ENCODE results near the gene NFATC2IP.

Gene NFATC2IP

DNA sequence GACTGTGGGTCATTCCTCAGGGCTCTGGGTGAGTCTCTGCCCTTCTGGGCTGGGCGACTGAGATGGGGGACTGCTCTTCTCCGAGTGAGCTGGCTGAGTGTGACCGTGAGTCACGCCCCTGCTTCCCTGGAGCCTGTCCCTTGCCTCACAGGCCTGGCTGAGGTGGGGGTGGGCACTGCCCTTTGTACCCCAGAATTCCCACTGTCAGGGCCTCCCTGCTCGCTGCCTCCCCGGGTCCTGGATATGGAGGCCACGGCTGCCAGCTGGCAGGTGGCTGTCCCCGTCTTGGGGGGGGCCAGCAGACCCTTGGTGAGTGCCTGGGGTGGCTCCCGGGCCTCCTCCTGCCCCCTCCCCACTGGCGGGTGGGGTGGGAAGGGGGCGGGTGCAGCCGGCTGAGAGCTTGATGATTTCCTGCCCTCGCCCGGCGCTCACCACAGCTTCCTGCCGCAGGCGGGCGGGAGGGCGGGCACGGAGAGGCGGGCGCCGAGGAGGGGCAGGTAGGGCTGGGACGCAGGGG lies 33.9 kb downstream of the NFATC2IP start, which contains the start of gene LAT:
LAT (plus strand) TSS at position 434 of the 517 bp plus-strand sequence. CDS start 366 bp downstream, outside the sequence.
- H3K4me3 ChIP-seq (ENCODE audit: low read depth, low read length), result no peak within 1 kb of the TSS
- H3K4me1 ChIP-seq (ENCODE audit: control insufficient read depth, insufficient read depth, low read length), result no peaks in the 10 kb centered on the region
- H3K36me3 ChIP-seq (ENCODE audit: control insufficient read depth, insufficient read depth, low read length), result peaks cover 44% of the 10 kb centered on the region
- H3K9ac ChIP-seq (ENCODE audit: low read length), result no peak within 1 kb of the TSS
- no peaks in the 10 kb centered on the region for H3K27me3 ChIP-seq (ENCODE audit: control insufficient read depth, insufficient read depth, low read length)
- 0 out of 2 replicates have a peak, but pooled peaks cover 2% of the 10 kb centered on the region for H3K9me3 ChIP-seq (ENCODE audit: control insufficient read depth, insufficient read depth, low read depth, low read length)
- H3K27ac ChIP-seq (ENCODE audit: low read depth, low read length), result no peak within 1 kb of the TSS

- peaks cover 44% of the 10 kb centered on the region for H3K36me3 ChIP-seq (ENCODE audit: control insufficient read depth, insufficient read depth, low read length)
- H3K4me3 ChIP-seq (ENCODE audit: low read depth, low read length), result no peak overlapping the region
These were observed 34.7 kb downstream of the NFATC2IP start for GRCh38 chr16:28985211-28986041.

GRCh38 chr16:28986046-28986445 lies 35.3 kb downstream of the NFATC2IP start:
- Histone ChIP-seq H3K36me3 (ENCODE audit: control insufficient read depth, insufficient read depth, low read length) (peaks cover 40% of the 10 kb centered on the region), H3K4me1 (ENCODE audit: control insufficient read depth, insufficient read depth, low read length) (no peaks in the 10 kb centered on the region), H3K9ac (ENCODE audit: low read length) (no peak overlapping the region), H3K27ac (ENCODE audit: low read depth, low read length) (no peak overlapping the region), H3K4me3 (ENCODE audit: low read depth, low read length) (no peak overlapping the region), H3K27me3 (ENCODE audit: control insufficient read depth, insufficient read depth, low read length) (no peaks in the 10 kb centered on the region), H3K9me3 (ENCODE audit: control insufficient read depth, insufficient read depth, low read depth, low read length) (0 out of 2 replicates have a peak, but pooled peaks cover 2% of the 10 kb centered on the region)

More at GRCh38 chr16:28985211-28986041, 34.7 kb downstream of the NFATC2IP start:
- H3K9me3 ChIP-seq (ENCODE audit: control insufficient read depth, insufficient read depth, low read depth, low read length), result 0 out of 2 replicates have a peak, but pooled peaks cover 2% of the 10 kb centered on the region
- H3K27ac ChIP-seq (ENCODE audit: low read depth, low read length), result no peak overlapping the region
- H3K27me3 ChIP-seq (ENCODE audit: control insufficient read depth, insufficient read depth, low read length), result no peaks in the 10 kb centered on the region
- H3K9ac ChIP-seq (ENCODE audit: low read length), result no peak overlapping the region
- H3K4me1 ChIP-seq (ENCODE audit: control insufficient read depth, insufficient read depth, low read length), result no peaks in the 10 kb centered on the region

DNA sequence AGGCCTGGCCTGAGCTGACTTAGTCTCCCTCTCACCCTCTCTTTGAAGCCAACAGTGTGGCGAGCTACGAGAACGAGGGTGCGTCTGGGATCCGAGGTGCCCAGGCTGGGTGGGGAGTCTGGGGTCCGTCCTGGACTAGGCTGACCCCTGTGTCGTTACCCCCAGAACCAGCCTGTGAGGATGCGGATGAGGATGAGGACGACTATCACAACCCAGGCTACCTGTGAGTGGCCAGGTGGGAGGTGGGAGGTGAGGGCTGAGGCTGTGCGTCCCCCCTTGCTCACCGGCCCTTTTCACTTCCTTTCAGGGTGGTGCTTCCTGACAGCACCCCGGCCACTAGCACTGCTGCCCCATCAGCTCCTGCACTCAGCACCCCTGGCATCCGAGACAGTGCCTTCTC lies 35.8 kb downstream of the NFATC2IP start:
- Histone ChIP-seq H3K4me3 (ENCODE audit: low read depth, low read length) (no peak overlapping the region), H3K27me3 (ENCODE audit: control insufficient read depth, insufficient read depth, low read length) (no peaks in the 10 kb centered on the region), H3K9me3 (ENCODE audit: control insufficient read depth, insufficient read depth, low read depth, low read length) (0 out of 2 replicates have a peak, but pooled peaks cover 2% of the 10 kb centered on the region), H3K27ac (ENCODE audit: low read depth, low read length) (no peak overlapping the region), H3K36me3 (ENCODE audit: control insufficient read depth, insufficient read depth, low read length) (peaks cover 40% of the 10 kb centered on the region), H3K9ac (ENCODE audit: low read length) (no peak overlapping the region), H3K4me1 (ENCODE audit: control insufficient read depth, insufficient read depth, low read length) (no peaks in the 10 kb centered on the region)

- Histone ChIP-seq H3K4me1 (ENCODE audit: control insufficient read depth, insufficient read depth, low read length) (no peaks in the 10 kb centered on the region), H3K9ac (ENCODE audit: low read length) (no peak overlapping the region), H3K4me3 (ENCODE audit: low read depth, low read length) (no peak overlapping the region), H3K36me3 (ENCODE audit: control insufficient read depth, insufficient read depth, low read length) (peaks cover 33% of the 10 kb centered on the region), H3K27me3 (ENCODE audit: control insufficient read depth, insufficient read depth, low read length) (no peaks in the 10 kb centered on the region), H3K27ac (ENCODE audit: low read depth, low read length) (no peak overlapping the region), H3K9me3 (ENCODE audit: control insufficient read depth, insufficient read depth, low read depth, low read length) (no peaks in the 10 kb centered on the region)
These were observed 36.6 kb downstream of the NFATC2IP start for GRCh38 chr16:28987170-28987853.

DNA sequence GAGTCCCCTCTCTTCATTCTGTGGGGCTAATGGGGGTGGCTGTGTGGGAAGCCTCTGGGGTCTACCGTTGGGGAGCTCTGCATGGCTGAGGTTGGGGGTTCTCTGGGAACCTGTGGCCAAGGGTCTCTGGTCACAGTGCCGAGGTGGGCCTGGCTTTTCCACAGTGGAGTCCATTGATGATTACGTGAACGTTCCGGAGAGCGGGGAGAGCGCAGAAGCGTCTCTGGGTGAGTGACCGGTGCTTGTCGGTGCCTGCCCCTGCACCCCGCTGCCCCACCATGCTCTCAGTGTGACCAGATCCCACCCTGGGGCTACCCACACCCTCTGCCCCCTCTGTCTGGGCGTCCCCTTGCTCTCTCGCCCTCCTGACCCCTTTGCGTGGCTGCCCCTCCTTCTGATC lies 38.6 kb downstream of the NFATC2IP start:
- H3K27ac ChIP-seq (ENCODE audit: low read depth, low read length), result no peak overlapping the region
- H3K9me3 ChIP-seq (ENCODE audit: control insufficient read depth, insufficient read depth, low read depth, low read length), result no peaks in the 10 kb centered on the region
- no peak overlapping the region for H3K4me3 ChIP-seq (ENCODE audit: low read depth, low read length)
- no peak overlapping the region for H3K9ac ChIP-seq (ENCODE audit: low read length)
- no peaks in the 10 kb centered on the region for H3K4me1 ChIP-seq (ENCODE audit: control insufficient read depth, insufficient read depth, low read length)
- no peaks in the 10 kb centered on the region for H3K27me3 ChIP-seq (ENCODE audit: control insufficient read depth, insufficient read depth, low read length)
- H3K36me3 ChIP-seq (ENCODE audit: control insufficient read depth, insufficient read depth, low read length), result peaks cover 14% of the 10 kb centered on the region

- H3K36me3 ChIP-seq (ENCODE audit: control insufficient read depth, insufficient read depth, low read length), result peaks cover 10% of the 10 kb centered on the region
- no peak overlapping the region for H3K4me3 ChIP-seq (ENCODE audit: low read depth, low read length)
- H3K9ac ChIP-seq (ENCODE audit: low read length), result no peak overlapping the region
- H3K27ac ChIP-seq (ENCODE audit: low read depth, low read length), result no peak overlapping the region
- H3K27me3 ChIP-seq (ENCODE audit: control insufficient read depth, insufficient read depth, low read length), result no peaks in the 10 kb centered on the region
- no peaks in the 10 kb centered on the region for H3K4me1 ChIP-seq (ENCODE audit: control insufficient read depth, insufficient read depth, low read length)
- no peaks in the 10 kb centered on the region for H3K9me3 ChIP-seq (ENCODE audit: control insufficient read depth, insufficient read depth, low read depth, low read length)
These were observed 39.8 kb downstream of the NFATC2IP start for GRCh38 chr16:28990375-28991040.

DNA sequence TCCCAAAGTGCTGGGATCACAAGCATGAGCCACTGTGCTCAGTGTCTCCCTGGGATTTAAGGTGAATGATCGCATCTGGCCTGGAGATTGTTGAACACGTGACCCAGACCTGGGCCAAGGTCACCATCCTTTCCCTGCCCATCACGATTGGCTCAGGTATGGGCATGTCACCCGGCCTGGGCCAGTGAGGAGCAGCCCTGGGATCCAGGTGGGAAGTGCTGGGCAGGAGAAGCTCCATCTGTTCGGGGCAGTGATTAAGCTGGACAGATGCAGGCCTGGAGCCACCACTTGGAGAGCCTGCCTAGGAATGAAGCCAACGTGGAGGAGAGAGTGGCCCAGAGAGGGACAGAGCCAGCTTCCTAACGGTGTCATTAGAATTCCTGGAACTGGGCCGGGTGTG lies 41.0 kb downstream of the NFATC2IP start:
- no peaks in the 10 kb centered on the region for H3K9me3 ChIP-seq (ENCODE audit: control insufficient read depth, insufficient read depth, low read depth, low read length)
- H3K4me1 ChIP-seq (ENCODE audit: control insufficient read depth, insufficient read depth, low read length), result no peaks in the 10 kb centered on the region
- no peak overlapping the region for H3K27ac ChIP-seq (ENCODE audit: low read depth, low read length)
- no peaks in the 10 kb centered on the region for H3K27me3 ChIP-seq (ENCODE audit: control insufficient read depth, insufficient read depth, low read length)
- H3K4me3 ChIP-seq (ENCODE audit: low read depth, low read length), result no peak overlapping the region
- peaks cover 6% of the 10 kb centered on the region; the same call in 1 of the 2 replicates for H3K36me3 ChIP-seq (ENCODE audit: control insufficient read depth, insufficient read depth, low read length)
- H3K9ac ChIP-seq (ENCODE audit: low read length), result no peak overlapping the region

- H3K27ac ChIP-seq (ENCODE audit: low read depth, low read length), result no peak overlapping the region
- no peak overlapping the region for H3K9ac ChIP-seq (ENCODE audit: low read length)
- peaks cover under 1% of the 10 kb centered on the region; the same call in 1 of the 2 replicates for H3K36me3 ChIP-seq (ENCODE audit: control insufficient read depth, insufficient read depth, low read length)
- no peaks in the 10 kb centered on the region for H3K4me1 ChIP-seq (ENCODE audit: control insufficient read depth, insufficient read depth, low read length)
- no peaks in the 10 kb centered on the region for H3K27me3 ChIP-seq (ENCODE audit: control insufficient read depth, insufficient read depth, low read length)
- no peaks in the 10 kb centered on the region for H3K9me3 ChIP-seq (ENCODE audit: control insufficient read depth, insufficient read depth, low read depth, low read length)
- H3K4me3 ChIP-seq (ENCODE audit: low read depth, low read length), result no peak overlapping the region
These were observed 41.8 kb downstream of the NFATC2IP start for GRCh38 chr16:28992496-28992895.

- H3K9ac ChIP-seq (ENCODE audit: low read length), result no peak overlapping the region
- no peaks in the 10 kb centered on the region for H3K27me3 ChIP-seq (ENCODE audit: control insufficient read depth, insufficient read depth, low read length)
- H3K27ac ChIP-seq (ENCODE audit: low read depth, low read length), result no peak overlapping the region
- H3K4me3 ChIP-seq (ENCODE audit: low read depth, low read length), result no peak overlapping the region
- no peaks in the 10 kb centered on the region for H3K9me3 ChIP-seq (ENCODE audit: control insufficient read depth, insufficient read depth, low read depth, low read length)
- H3K4me1 ChIP-seq (ENCODE audit: control insufficient read depth, insufficient read depth, low read length), result no peaks in the 10 kb centered on the region
- H3K36me3 ChIP-seq (ENCODE audit: control insufficient read depth, insufficient read depth, low read length), result no peaks in the 10 kb centered on the region
These were observed 48.1 kb downstream of the NFATC2IP start for GRCh38 chr16:28998837-28999236.

Data from HUES6 (cell line).